Measurements from ENCODE around the gene HSPB6.

Gene HSPB6

DNA sequence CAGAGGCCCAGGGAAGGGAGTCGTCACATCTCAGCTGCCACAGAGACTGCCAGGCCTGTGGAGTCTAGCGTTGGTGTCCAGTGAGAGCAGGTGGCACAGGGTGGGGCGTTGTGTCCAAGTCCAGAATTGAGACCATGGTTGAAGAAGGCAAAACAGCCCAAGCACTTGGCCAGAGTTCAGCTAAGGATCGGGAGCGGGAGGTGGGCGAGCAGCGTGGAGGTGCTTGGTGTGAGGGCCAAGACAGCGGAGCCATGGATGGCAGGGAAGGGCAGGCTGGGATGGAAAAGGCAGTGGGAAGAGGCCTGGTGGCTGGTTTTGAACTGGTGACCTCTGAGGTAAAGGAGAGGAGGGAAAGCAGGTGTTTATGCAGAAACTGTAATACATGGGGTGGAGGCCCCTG is 22.6 kb downstream of the HSPB6 start:
- H3K27me3 ChIP-seq (ENCODE audit: control insufficient read depth, insufficient read depth, low read length), result no peaks in the 10 kb centered on the region
- H3K4me1 ChIP-seq, result no peaks in the 10 kb centered on the region
- H3K4me2 ChIP-seq (ENCODE audit: low read length), result no peak overlapping the region
- H3K4me3 ChIP-seq (ENCODE audit: low read depth, low read length), result no peak overlapping the region
- H2AFZ ChIP-seq, result no peak overlapping the region
- H3K27ac ChIP-seq, result no peak overlapping the region
- H3K36me3 ChIP-seq (ENCODE audit: control insufficient read depth, insufficient read depth, low read length), result no peaks in the 10 kb centered on the region
- H3K79me2 ChIP-seq, result peaks cover 3% of the 10 kb centered on the region
- H3K9me3 ChIP-seq (ENCODE audit: control insufficient read depth, low read length), result no peaks in the 10 kb centered on the region
- no peak overlapping the region for H3K9ac ChIP-seq
- TF ChIP-seq, protein P1, sequence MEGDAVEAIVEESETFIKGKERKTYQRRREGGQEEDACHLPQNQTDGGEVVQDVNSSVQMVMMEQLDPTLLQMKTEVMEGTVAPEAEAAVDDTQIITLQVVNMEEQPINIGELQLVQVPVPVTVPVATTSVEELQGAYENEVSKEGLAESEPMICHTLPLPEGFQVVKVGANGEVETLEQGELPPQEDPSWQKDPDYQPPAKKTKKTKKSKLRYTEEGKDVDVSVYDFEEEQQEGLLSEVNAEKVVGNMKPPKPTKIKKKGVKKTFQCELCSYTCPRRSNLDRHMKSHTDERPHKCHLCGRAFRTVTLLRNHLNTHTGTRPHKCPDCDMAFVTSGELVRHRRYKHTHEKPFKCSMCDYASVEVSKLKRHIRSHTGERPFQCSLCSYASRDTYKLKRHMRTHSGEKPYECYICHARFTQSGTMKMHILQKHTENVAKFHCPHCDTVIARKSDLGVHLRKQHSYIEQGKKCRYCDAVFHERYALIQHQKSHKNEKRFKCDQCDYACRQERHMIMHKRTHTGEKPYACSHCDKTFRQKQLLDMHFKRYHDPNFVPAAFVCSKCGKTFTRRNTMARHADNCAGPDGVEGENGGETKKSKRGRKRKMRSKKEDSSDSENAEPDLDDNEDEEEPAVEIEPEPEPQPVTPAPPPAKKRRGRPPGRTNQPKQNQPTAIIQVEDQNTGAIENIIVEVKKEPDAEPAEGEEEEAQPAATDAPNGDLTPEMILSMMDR (IDR thresholded peaks at IDR 0.05), result no peak

DNA sequence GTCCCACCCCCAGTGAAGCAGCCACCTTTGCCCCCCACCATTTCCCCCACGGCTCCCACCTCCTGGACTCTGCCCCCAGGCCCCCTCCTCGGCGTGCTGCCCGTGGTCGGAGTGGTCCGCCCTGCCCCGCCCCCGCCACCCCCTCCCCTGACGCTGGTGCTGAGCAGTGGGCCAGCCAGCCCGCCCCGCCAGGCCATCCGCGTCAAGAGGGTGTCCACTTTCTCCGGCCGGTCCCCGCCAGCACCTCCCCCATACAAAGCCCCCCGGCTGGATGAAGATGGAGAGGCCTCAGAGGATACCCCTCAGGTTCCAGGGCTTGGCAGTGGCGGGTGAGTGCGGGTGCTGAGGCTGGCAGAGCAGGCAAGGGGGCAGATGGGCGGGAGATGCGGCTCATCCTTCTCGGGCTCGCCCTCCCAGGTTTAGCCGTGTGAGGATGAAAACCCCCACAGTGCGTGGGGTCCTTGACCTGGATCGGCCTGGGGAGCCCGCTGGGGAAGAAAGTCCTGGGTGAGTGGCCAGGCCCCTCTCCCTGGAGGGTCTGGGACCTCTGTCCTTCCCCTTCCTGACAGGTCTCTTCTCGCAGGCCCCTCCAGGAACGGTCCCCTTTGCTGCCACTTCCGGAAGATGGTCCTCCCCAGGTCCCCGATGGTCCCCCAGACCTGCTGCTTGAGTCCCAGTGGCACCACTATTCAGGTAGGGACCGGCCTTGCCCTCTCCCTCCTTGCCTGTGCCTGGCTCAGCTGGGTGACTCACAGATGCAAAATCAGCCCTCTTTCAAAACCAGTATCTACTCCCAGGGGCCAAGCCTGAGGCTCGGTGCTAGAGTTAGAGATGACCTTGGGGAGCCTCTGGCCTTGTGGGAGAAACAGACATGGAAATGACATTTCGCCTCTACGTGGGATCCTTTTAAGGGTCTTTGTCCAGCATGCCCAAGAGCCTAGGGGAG is 23.4 kb downstream of the HSPB6 start:
- Histone ChIP-seq H3K4me2 (ENCODE audit: low read length) (no peak overlapping the region), H3K27ac (no peak overlapping the region), H3K9me3 (ENCODE audit: control insufficient read depth, low read length) (no peaks in the 10 kb centered on the region), H3K27me3 (ENCODE audit: control insufficient read depth, insufficient read depth, low read length) (no peaks in the 10 kb centered on the region), H2AFZ (no peak overlapping the region), H3K79me2 (peaks cover 3% of the 10 kb centered on the region), H3K4me3 (ENCODE audit: low read depth, low read length) (no peak overlapping the region), H3K4me1 (no peaks in the 10 kb centered on the region), H3K36me3 (ENCODE audit: control insufficient read depth, insufficient read depth, low read length) (no peaks in the 10 kb centered on the region), H3K9ac (no peak overlapping the region)
- TF ChIP-seq, protein P1 (IDR thresholded peaks at IDR 0.05), result no peak

DNA sequence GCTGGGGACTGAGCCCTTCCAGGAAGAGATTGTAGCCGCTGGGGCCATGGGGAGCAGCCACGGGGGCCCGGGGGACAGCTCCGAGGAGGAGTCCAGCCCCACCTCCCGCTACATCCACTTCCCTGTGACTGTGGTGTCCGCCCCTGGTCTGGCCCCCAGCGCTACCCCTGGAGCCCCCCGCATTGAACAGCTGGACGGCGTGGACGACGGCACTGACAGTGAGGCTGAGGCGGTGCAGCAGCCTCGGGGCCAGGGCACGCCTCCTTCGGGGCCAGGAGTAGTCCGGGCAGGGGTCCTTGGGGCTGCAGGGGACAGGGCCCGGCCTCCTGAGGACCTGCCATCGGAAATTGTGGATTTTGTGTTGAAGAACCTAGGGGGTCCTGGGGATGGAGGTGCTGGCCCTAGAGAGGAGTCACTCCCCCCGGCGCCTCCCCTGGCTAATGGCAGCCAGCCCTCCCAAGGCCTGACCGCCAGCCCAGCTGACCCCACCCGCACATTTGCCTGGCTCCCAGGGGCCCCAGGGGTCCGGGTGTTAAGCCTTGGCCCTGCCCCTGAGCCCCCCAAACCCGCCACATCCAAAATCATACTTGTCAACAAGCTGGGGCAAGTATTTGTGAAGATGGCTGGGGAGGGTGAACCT is 24.2 kb downstream of the HSPB6 start:
- TF ChIP-seq, protein P1 (IDR thresholded peaks at IDR 0.05), result no peak
- Histone ChIP-seq H2AFZ (no peak overlapping the region), H3K4me2 (ENCODE audit: low read length) (no peak overlapping the region), H3K36me3 (ENCODE audit: control insufficient read depth, insufficient read depth, low read length) (no peaks in the 10 kb centered on the region), H3K4me3 (ENCODE audit: low read depth, low read length) (no peak overlapping the region), H3K27me3 (ENCODE audit: control insufficient read depth, insufficient read depth, low read length) (no peaks in the 10 kb centered on the region), H3K4me1 (no peaks in the 10 kb centered on the region), H3K79me2 (peaks cover 3% of the 10 kb centered on the region), H3K9me3 (ENCODE audit: control insufficient read depth, low read length) (no peaks in the 10 kb centered on the region), H3K9ac (no peak overlapping the region), H3K27ac (no peak overlapping the region)

DNA sequence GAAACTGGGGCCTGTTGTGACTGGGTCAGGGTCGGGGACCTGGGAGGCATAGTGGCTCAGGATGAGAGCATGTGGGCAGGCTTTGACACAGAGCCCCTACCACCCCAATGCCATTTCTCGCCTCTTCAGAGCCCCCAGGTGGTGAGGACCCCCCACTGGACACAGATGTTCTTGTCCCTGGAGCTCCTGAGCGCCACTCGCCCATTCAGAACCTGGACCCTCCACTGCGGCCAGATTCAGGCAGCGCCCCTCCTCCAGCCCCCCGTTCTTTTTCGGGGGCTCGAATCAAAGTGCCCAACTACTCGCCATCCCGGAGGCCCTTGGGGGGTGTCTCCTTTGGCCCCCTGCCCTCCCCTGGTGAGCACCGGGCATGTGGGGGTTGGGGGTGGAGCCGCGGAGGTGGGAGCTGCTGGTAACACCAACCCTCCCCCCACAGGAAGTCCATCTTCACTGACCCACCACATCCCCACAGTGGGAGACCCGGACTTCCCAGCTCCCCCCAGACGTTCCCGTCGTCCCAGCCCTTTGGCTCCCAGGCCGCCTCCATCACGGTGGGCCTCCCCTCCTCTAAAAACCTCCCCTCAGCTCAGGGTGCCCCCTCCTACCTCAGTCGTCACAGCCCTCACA is 24.9 kb downstream of the HSPB6 start:
- Histone ChIP-seq H3K27me3 (ENCODE audit: control insufficient read depth, insufficient read depth, low read length) (no peaks in the 10 kb centered on the region), H3K79me2 (peaks cover 3% of the 10 kb centered on the region), H3K36me3 (ENCODE audit: control insufficient read depth, insufficient read depth, low read length) (no peaks in the 10 kb centered on the region), H3K9ac (no peak overlapping the region), H2AFZ (no peak overlapping the region), H3K4me1 (no peaks in the 10 kb centered on the region), H3K27ac (no peak overlapping the region), H3K4me2 (ENCODE audit: low read length) (no peak overlapping the region), H3K4me3 (ENCODE audit: low read depth, low read length) (no peak overlapping the region), H3K9me3 (ENCODE audit: control insufficient read depth, low read length) (no peaks in the 10 kb centered on the region)
- TF ChIP-seq, protein P1 (IDR thresholded peaks at IDR 0.05), result no peak

Data from parathyroid adenoma (tissue), 2 donors.